ENCODE results near the gene KMT2C. TPM values are rescaled to one million over a fixed set of nuclear protein-coding genes. Genes with fewer than 3 reads are reported as not detected.
"Not testable (repeated sequence)": the region's sequence is repeated elsewhere in the genome, so short reads cannot be mapped to it uniquely, and the experiment has no call there.

Gene KMT2C
- total RNA-seq, 1 donor from 2014 or later = 66.3 TPM

GRCh38 chr7:152313831-152314604 lies 121.8 kb downstream of the KMT2C start:
- intact Hi-C loops (cut with micrococcal nuclease) = no loop called here

GRCh38 chr7:152313217-152313616 lies 122.6 kb downstream of the KMT2C start:
- intact Hi-C loops (cut with micrococcal nuclease) = no loop called here

GRCh38 chr7:152312316-152312715 lies 123.5 kb downstream of the KMT2C start:
- intact Hi-C loops (cut with micrococcal nuclease) = no loop called here

GRCh38 chr7:152307902-152308301 lies 127.9 kb downstream of the KMT2C start:
- intact Hi-C loops (cut with micrococcal nuclease) = no loop called here

GRCh38 chr7:152299542-152300143 lies 136.2 kb downstream of the KMT2C start:
- intact Hi-C loops (cut with micrococcal nuclease) = not testable (repeated sequence)

GRCh38 chr7:152292897-152293296 lies 142.9 kb downstream of the KMT2C start:
- intact Hi-C loops (cut with micrococcal nuclease) = no loop called here

GRCh38 chr7:152286972-152287371 lies 148.8 kb downstream of the KMT2C start:
- intact Hi-C loops (cut with micrococcal nuclease) = not testable (repeated sequence)

GRCh38 chr7:152286219-152286618 lies 149.6 kb downstream of the KMT2C start:
- intact Hi-C loops (cut with micrococcal nuclease) = not testable (repeated sequence)

- intact Hi-C loops (cut with micrococcal nuclease) = not testable (repeated sequence)
Measured at GRCh38 chr7:152284998-152285397, 150.8 kb downstream of the KMT2C start.

GRCh38 chr7:152277687-152278086 lies 158.1 kb downstream of the KMT2C start:
- intact Hi-C loops (cut with micrococcal nuclease) = not testable (repeated sequence)

- intact Hi-C loops (cut with micrococcal nuclease) = not testable (repeated sequence)
Measured at GRCh38 chr7:152270427-152270826, 165.4 kb downstream of the KMT2C start.

GRCh38 chr7:152266859-152267258 lies 168.9 kb downstream of the KMT2C start:
- intact Hi-C loops (cut with micrococcal nuclease) = not testable (repeated sequence)

GRCh38 chr7:152264915-152265314 lies 170.9 kb downstream of the KMT2C start:
- intact Hi-C loops (cut with micrococcal nuclease) = not testable (repeated sequence)

- intact Hi-C loops (cut with micrococcal nuclease) = not testable (repeated sequence)
Measured at GRCh38 chr7:152262146-152262545, 173.7 kb downstream of the KMT2C start.

- intact Hi-C loops (cut with micrococcal nuclease) = not testable (repeated sequence)
Measured at GRCh38 chr7:152259645-152260044, 176.2 kb downstream of the KMT2C start.

GRCh38 chr7:152247851-152248250 lies 188.0 kb downstream of the KMT2C start:
- intact Hi-C loops (cut with micrococcal nuclease) = not testable (repeated sequence)

- intact Hi-C loops (cut with micrococcal nuclease) = not testable (repeated sequence)
Measured at GRCh38 chr7:152245417-152245816, 190.4 kb downstream of the KMT2C start.

- intact Hi-C loops (cut with micrococcal nuclease) = not testable (repeated sequence)
Measured at GRCh38 chr7:152243464-152243863, 192.3 kb downstream of the KMT2C start.

- intact Hi-C loops (cut with micrococcal nuclease) = not testable (repeated sequence)
Measured at GRCh38 chr7:152241301-152241700, 194.5 kb downstream of the KMT2C start.

GRCh38 chr7:152236306-152236705 lies 199.5 kb downstream of the KMT2C start:
- intact Hi-C loops (cut with micrococcal nuclease) = not testable (repeated sequence)

GRCh38 chr7:152234421-152234820 lies 201.4 kb downstream of the KMT2C start:
- intact Hi-C loops (cut with micrococcal nuclease) = not testable (repeated sequence)

- intact Hi-C loops (cut with micrococcal nuclease) = no loop called here
Measured at GRCh38 chr7:152231089-152231488, 204.7 kb downstream of the KMT2C start.

- intact Hi-C loops (cut with micrococcal nuclease) = not testable (repeated sequence)
Measured at GRCh38 chr7:152219556-152219955, 216.2 kb downstream of the KMT2C start.

All from T-helper 2 cell treated with Interferon-gamma antibody and Interleukin-4, amounts not matched to agents 100 ng/mL and 5 ng/mL, for 36 hours (primary cell).